Measurements from ENCODE around the gene PRR12. TPM values are rescaled to one million over a fixed set of nuclear protein-coding genes. Genes with fewer than 3 reads are reported as not detected.

PRR12 gene
- total RNA-seq, 1 donor from 2014 or later, result 0.79 TPM

DNA sequence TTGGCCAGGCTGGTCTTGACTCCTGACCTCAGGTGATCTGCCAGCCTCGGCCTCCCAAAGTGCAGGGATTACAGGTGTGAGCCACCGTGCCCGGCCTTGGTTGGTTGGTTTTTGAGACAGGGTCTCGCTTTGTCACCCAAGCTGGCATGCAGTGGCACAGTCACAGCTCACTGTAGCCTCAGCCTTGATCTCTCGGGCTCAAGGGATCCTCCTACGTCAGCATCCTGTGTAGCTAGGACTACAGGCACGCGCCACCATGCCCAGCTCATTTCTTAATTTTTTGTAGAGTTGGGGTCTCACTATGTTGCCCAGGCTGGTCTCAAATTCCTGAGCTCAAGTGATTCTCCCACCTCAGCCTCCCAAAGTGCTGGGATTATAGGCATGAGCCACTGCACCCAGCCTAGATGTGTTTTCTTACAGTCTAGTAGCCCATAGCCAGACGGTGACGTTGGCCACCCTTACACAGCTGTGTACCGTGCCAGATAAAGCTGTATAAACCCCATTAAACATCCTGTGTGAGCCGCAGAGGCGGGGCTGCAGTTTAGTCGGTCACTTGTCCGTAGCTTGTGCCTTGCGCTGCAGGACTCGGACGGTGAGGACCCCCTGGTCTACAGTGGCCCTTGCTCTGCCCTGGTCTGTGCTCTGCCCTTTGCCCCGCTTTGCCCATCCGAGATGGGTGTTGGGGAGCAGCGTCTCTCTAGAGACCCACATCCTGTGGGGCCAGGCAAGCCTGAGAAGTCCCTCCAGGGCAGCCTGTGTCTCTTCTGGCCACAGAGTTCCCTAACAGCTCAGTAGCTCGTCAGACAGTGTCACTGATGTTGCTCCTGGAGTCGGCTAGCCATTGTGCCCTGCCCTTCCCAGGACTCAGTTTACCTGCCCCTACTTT, 64.8 kb downstream of the PRR12 start:
- no peak for TF ChIP-seq CTCF (IDR thresholded peaks at IDR 0.05; ENCODE audit: insufficient read depth, low read length, severe bottlenecking)
- Histone ChIP-seq H3K36me3 (ENCODE audit: control insufficient read depth, insufficient read depth, low read length) (peaks cover 49% of the 10 kb centered on the region), H3K4me3 (ENCODE audit: low read depth, low read length) (no peak overlapping the region), H3K27me3 (ENCODE audit: control insufficient read depth, insufficient read depth, low read length) (no peaks in the 10 kb centered on the region)
- no peak for DNase-seq (ENCODE audit: low read depth)
- FAIRE-seq, result no peak

GRCh38 chr19:49656456-49657109, 65.6 kb downstream of the PRR12 start:
- peaks cover 49% of the 10 kb centered on the region for H3K36me3 ChIP-seq (ENCODE audit: control insufficient read depth, insufficient read depth, low read length)
- no peak for TF ChIP-seq CTCF (IDR thresholded peaks at IDR 0.05; ENCODE audit: insufficient read depth, low read length, severe bottlenecking)
- H3K4me3 ChIP-seq (ENCODE audit: low read depth, low read length), result no peak overlapping the region
- no peak for DNase-seq (ENCODE audit: low read depth)
- no peak for FAIRE-seq
- no peaks in the 10 kb centered on the region for H3K27me3 ChIP-seq (ENCODE audit: control insufficient read depth, insufficient read depth, low read length)

GRCh38 chr19:49657493-49658138, 66.6 kb downstream of the PRR12 start:
- Histone ChIP-seq H3K36me3 (ENCODE audit: control insufficient read depth, insufficient read depth, low read length) (peaks cover 54% of the 10 kb centered on the region), H3K4me3 (ENCODE audit: low read depth, low read length) (no peak overlapping the region), H3K27me3 (ENCODE audit: control insufficient read depth, insufficient read depth, low read length) (no peaks in the 10 kb centered on the region)
- DNase-seq (ENCODE audit: low read depth), result no peak
- no peak for TF ChIP-seq CTCF (IDR thresholded peaks at IDR 0.05; ENCODE audit: insufficient read depth, low read length, severe bottlenecking)
- no peak for FAIRE-seq

DNA sequence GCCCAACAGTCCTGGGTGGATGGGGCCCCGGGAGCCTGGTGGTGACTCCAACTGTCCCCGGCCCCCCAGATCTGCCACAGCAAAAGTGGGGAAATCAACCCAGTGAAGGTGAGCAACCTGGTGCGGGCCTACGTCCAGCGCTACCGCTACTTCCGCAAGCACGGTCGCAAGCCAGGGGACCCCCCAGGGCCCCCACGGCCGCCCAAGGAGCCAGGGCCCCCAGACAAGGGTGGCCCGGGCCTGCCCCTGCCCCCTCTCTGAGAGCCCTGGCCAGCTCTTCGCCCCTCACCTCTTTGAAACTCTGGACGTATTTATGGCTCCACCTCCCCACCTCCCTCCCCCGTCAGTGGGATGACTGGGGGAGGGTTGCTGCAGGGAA, 67.1 kb downstream of the PRR12 start:
- no peaks in the 10 kb centered on the region for H3K27me3 ChIP-seq (ENCODE audit: control insufficient read depth, insufficient read depth, low read length)
- no peak for DNase-seq (ENCODE audit: low read depth)
- no peak for FAIRE-seq
- no peak overlapping the region for H3K4me3 ChIP-seq (ENCODE audit: low read depth, low read length)
- TF ChIP-seq CTCF (IDR thresholded peaks at IDR 0.05; ENCODE audit: insufficient read depth, low read length, severe bottlenecking), result no peak
- peaks cover 53% of the 10 kb centered on the region for H3K36me3 ChIP-seq (ENCODE audit: control insufficient read depth, insufficient read depth, low read length)

DNA sequence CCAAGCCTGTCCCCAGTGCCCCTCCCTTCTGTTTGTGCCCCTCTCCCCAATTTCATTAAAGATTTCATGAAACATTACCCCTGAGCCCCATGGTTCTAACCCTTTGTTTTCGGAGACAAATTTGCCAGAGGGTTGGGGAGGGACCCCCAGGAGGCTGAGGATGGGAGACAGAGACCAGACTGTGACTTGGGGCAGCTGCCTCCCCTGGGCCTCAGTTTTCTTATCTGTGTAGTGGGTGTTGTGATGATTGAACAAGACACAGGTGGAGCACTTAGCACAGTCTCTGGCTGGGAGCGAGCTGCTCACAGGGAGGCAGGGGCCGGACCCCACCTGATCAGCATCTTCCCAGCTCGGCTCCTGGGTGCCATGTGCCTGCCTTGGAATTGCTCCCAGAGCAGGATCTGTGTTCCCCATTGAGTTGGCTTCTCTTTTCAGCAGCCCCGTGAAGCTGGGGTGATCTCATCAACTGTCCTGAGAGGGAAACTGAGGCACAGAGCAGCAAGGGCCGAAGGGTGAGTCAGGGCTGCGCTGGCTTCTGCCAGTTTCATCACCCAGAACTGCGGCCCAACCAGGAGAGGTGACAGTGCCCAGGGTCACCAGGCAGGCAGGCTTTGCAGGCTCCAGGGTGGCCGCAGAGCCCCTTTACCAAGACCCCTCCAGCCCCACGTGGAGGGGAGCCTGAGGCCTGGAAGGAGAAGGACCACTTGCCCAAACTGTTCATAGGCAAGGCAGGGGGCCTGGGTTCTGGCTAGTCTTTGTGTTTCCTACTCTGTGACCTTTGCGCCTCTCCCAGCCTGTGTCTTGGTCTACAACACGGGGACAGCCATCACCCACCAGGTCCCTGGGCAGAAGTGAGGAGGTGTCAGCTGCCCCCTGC, 67.8 kb downstream of the PRR12 start:
- Histone ChIP-seq H3K4me3 (ENCODE audit: low read depth, low read length) (no peak overlapping the region), H3K36me3 (ENCODE audit: control insufficient read depth, insufficient read depth, low read length) (peaks cover 55% of the 10 kb centered on the region), H3K27me3 (ENCODE audit: control insufficient read depth, insufficient read depth, low read length) (no peaks in the 10 kb centered on the region)
- no peak for FAIRE-seq
- DNase-seq (ENCODE audit: low read depth), result no peak
- no peak for TF ChIP-seq CTCF (IDR thresholded peaks at IDR 0.05; ENCODE audit: insufficient read depth, low read length, severe bottlenecking)
